GM20000 (cell line): ENCODE data around the gene ITGA3.

Source experiments
- DNase-seq: peaks from one replicate; pipeline ENCODE4 v3.0.0; 2012; ENCODE audit warnings: low spot score
- CTCF ChIP-seq: IDR thresholded peaks from 2 replicates; pipeline ENCODE4 v1.5.1; 2012; ENCODE audit warnings: mild to moderate bottlenecking, control low read depth; ENCODE audit errors: extremely low read depth, missing control alignments

ITGA3 gene

GRCh38 chr17:50043290-50044148 is 12.4 kb upstream of the ITGA3 start:
- DNase-seq: no peak
- no peak for TF ChIP-seq CTCF

- TF ChIP-seq CTCF: no peak
- no peak for DNase-seq
These were observed 11.4 kb upstream of the ITGA3 start for GRCh38 chr17:50044483-50044882.

GRCh38 chr17:50045154-50045553 is 10.8 kb upstream of the ITGA3 start:
- DNase-seq: no peak
- TF ChIP-seq CTCF: no peak

- TF ChIP-seq CTCF: no peak
These were observed 9.7 kb upstream of the ITGA3 start for GRCh38 chr17:50046179-50046578.

GRCh38 chr17:50046667-50047066 is 9.2 kb upstream of the ITGA3 start:
- no peak for TF ChIP-seq CTCF
- DNase-seq: no peak

More at GRCh38 chr17:50046179-50046578, 9.7 kb upstream of the ITGA3 start:
- no peak for DNase-seq

GRCh38 chr17:50047083-50047482 is 8.8 kb upstream of the ITGA3 start:
- DNase-seq: no peak
- TF ChIP-seq CTCF: no peak

- DNase-seq: no peak
- no peak for TF ChIP-seq CTCF
These were observed 8.3 kb upstream of the ITGA3 start for GRCh38 chr17:50047488-50048126.
